PC-9 (cell line): ENCODE measurements around the gene MZT2B.
"Not testable (repeated sequence)": the region's sequence is repeated elsewhere in the genome, so short reads cannot be mapped to it uniquely, and the experiment has no call there.

ENCODE experiments used
- EZH2 ChIP-seq: fragments of 200-600 bp; sonication (generic); IDR thresholded peaks from 2 replicates; pipeline ENCODE4 v1.8.0; 2017; ENCODE audit warnings: antibody characterized with exemption, low read depth
- TF ChIP-seq, protein P1 (sequence below): fragments of 200-600 bp; sonication (generic); conservative IDR thresholded peaks from 2 replicates; pipeline ENCODE4 v1.6.1; 2017; ENCODE audit warnings: mixed run types, antibody characterized with exemption, mild to moderate bottlenecking, moderate library complexity

DNA sequence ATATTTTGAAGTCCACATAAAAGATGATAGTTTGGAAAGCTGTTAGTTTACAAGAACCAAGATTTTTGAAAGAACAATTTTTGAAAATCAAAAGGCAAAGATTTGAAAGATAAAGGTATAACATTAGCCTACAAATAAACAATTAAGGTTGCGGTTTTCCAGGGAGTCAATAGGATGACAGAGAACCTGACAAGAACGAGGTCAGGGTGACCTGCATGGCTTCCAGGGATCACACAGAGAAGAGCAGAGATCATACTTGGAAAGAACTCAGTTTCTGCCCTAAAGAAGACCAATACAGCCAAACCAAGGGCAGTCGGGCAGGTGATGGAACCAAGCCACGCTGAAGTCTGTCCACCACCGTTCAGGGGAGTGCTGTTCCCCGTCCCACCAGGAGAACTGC lies 57.5 kb downstream of the MZT2B start:
- TF ChIP-seq EZH2, result not testable (repeated sequence)
- TF ChIP-seq, protein P1, sequence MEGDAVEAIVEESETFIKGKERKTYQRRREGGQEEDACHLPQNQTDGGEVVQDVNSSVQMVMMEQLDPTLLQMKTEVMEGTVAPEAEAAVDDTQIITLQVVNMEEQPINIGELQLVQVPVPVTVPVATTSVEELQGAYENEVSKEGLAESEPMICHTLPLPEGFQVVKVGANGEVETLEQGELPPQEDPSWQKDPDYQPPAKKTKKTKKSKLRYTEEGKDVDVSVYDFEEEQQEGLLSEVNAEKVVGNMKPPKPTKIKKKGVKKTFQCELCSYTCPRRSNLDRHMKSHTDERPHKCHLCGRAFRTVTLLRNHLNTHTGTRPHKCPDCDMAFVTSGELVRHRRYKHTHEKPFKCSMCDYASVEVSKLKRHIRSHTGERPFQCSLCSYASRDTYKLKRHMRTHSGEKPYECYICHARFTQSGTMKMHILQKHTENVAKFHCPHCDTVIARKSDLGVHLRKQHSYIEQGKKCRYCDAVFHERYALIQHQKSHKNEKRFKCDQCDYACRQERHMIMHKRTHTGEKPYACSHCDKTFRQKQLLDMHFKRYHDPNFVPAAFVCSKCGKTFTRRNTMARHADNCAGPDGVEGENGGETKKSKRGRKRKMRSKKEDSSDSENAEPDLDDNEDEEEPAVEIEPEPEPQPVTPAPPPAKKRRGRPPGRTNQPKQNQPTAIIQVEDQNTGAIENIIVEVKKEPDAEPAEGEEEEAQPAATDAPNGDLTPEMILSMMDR, result not testable (repeated sequence)
